Endothelial cell of umbilical vein (primary cell): ENCODE measurements around the gene ADAM17. TPM values are rescaled to one million over a fixed set of nuclear protein-coding genes. Genes with fewer than 3 reads are reported as not detected.
A peak's percentile ranks its signal among the peaks of the same experiment; 100 is the strongest.

ENCODE experiments used
- BruUV-seq: library from RNA; stranded (reverse); fragments of 400-500 nt; replicated peaks from 2 replicates; lab custom pipeline; 2021; lab: Mats Ljungman, UMichigan
- CTCF ChIA-PET: fragments of 300-600, 350-600 bp; sonication (Branson Sonifier 250); formaldehyde crosslinking; loops from one replicate; lab custom pipeline; 2021; ENCODE audit warnings: antibody characterized with exemption, inconsistent platforms; lab: Charles Lee
- POLR2A ChIA-PET: fragments of 300-600, 350-600 bp; sonication (Branson Sonifier 250); formaldehyde crosslinking; loops from one replicate; lab custom pipeline; 2021; ENCODE audit warnings: antibody characterized with exemption, inconsistent platforms; lab: Charles Lee
- DNase-seq: peaks from one replicate; pipeline ENCODE4 v3.0.0-alpha.2; 2011; ENCODE audit warnings: low read depth, low spot score
- FAIRE-seq: peaks from 2 replicates; lab custom pipeline; 2011; peaks lifted over from hg19 to GRCh38; lab: Jason Lieb, UNC
- H2AFZ ChIP-seq: 2 replicates; pipeline ENCODE4 v1.6.0; 2012; ENCODE audit warnings: low read depth, low read length, control low read depth, inconsistent platforms
- H3K27ac ChIP-seq: 2 replicates; pipeline ENCODE4 v1.5.1; 2011; ENCODE audit warnings: low read depth, mild to moderate bottlenecking, control low read depth, low read length, moderate library complexity; ENCODE audit not compliant: insufficient read depth
- H3K27me3 ChIP-seq, 2 experiments: 2 replicates each; pipeline versions ENCODE4 v1.6.0 to v1.6.1; 2011; ENCODE audit warnings: low read length in 2 of 2, mixed read lengths in 1 of 2; ENCODE audit not compliant: control insufficient read depth in 2 of 2, insufficient read depth in 2 of 2
- H3K36me3 ChIP-seq, 2 experiments: 2 replicates in 1 of 2; 3 replicates in 1 of 2; pipeline ENCODE4 v1.5.1; 2011; ENCODE audit warnings: low read length in 2 of 2, mild to moderate bottlenecking in 1 of 2, moderate library complexity in 1 of 2; ENCODE audit not compliant: control insufficient read depth in 2 of 2, insufficient read depth in 2 of 2; ENCODE audit errors: extremely low read depth in 1 of 2
- H3K4me1 ChIP-seq: 3 replicates; pipeline ENCODE4 v1.5.1; 2011; ENCODE audit warnings: mild to moderate bottlenecking, low read length; ENCODE audit not compliant: control insufficient read depth, insufficient read depth; ENCODE audit errors: extremely low read depth
- H3K4me2 ChIP-seq: 2 replicates; pipeline ENCODE4 v1.6.1; 2011; ENCODE audit warnings: low read length, control low read depth, mixed read lengths; ENCODE audit not compliant: insufficient read depth
- H3K4me3 ChIP-seq, 3 experiments: fragments of 200-600 bp in 1 of 3; sonication (generic), shearing (Covaris generic) in 1 of 3; replicated peaks in 1 of 3; 2 replicates each; pipeline ENCODE4 v1.5.1; 2011 to 2016; ENCODE audit warnings: control low read depth in 3 of 3, low read length in 3 of 3, mild to moderate bottlenecking in 2 of 3, inconsistent platforms in 1 of 3, low read depth in 1 of 3, moderate library complexity in 1 of 3; ENCODE audit not compliant: insufficient read depth in 1 of 3
- H3K79me2 ChIP-seq: 2 replicates; pipeline ENCODE4 v1.6.0; 2012; ENCODE audit warnings: low read length, inconsistent platforms; ENCODE audit not compliant: control insufficient read depth, insufficient read depth
- H3K9ac ChIP-seq: replicated peaks from 2 replicates; pipeline ENCODE3; 2011; ENCODE audit warnings: low read length, control low read depth; ENCODE audit not compliant: insufficient read depth; ENCODE audit errors: extremely low read depth
- H3K9me1 ChIP-seq: replicated peaks from 3 replicates; pipeline ENCODE4 v1.6.0; 2011; ENCODE audit warnings: mild to moderate bottlenecking, low read length; ENCODE audit not compliant: control insufficient read depth, insufficient read depth; ENCODE audit errors: extremely low read depth
- H3K9me3 ChIP-seq: replicated peaks from 2 replicates; pipeline ENCODE4 v1.5.1; 2012; ENCODE audit warnings: low read length, inconsistent platforms; ENCODE audit not compliant: control insufficient read depth, insufficient read depth
- H4K20me1 ChIP-seq: replicated peaks from 2 replicates; pipeline ENCODE3; 2011; ENCODE audit warnings: mild to moderate bottlenecking, low read length; ENCODE audit not compliant: control insufficient read depth, insufficient read depth; ENCODE audit errors: extremely low read depth
- EZH2 ChIP-seq: IDR thresholded peaks from 2 replicates; pipeline ENCODE4 v1.6.1; 2012; ENCODE audit warnings: borderline replicate concordance, low read depth, mild to moderate bottlenecking, moderate library complexity, low read length, inconsistent platforms; ENCODE audit not compliant: severe bottlenecking
- FOS ChIP-seq: IDR thresholded peaks from 2 replicates; pipeline ENCODE4 v1.6.1; 2011; ENCODE audit warnings: mild to moderate bottlenecking, low read length, moderate library complexity, borderline replicate concordance; ENCODE audit not compliant: insufficient read depth
- GATA2 ChIP-seq: IDR thresholded peaks from 2 replicates; pipeline ENCODE4 v1.7.0; 2011; ENCODE audit warnings: low read depth, mild to moderate bottlenecking, moderate library complexity, mixed read lengths, low read length; ENCODE audit not compliant: insufficient read length, insufficient read depth
- JUN ChIP-seq: IDR thresholded peaks from 2 replicates; pipeline ENCODE4 v1.6.1; 2011; ENCODE audit warnings: borderline replicate concordance, low read depth; ENCODE audit not compliant: insufficient read length, insufficient read depth
- MYC ChIP-seq: IDR thresholded peaks from one replicate; pipeline ENCODE4 v1.6.1; 2011; ENCODE audit warnings: mild to moderate bottlenecking, low read depth, low read length
- POLR2A ChIP-seq: IDR thresholded peaks from 2 replicates; pipeline ENCODE4 v1.6.1; 2012; ENCODE audit warnings: low read depth, mild to moderate bottlenecking, control low read depth, low read length
- POLR2AphosphoS5 ChIP-seq: IDR thresholded peaks from 2 replicates; pipeline ENCODE4 v1.6.1; 2012; ENCODE audit warnings: low read depth, mild to moderate bottlenecking, control low read depth, low read length, moderate library complexity; ENCODE audit not compliant: insufficient read depth
- dilution Hi-C: fragments of 300-500 bp; cut with MboI; formaldehyde crosslinking; loops from one replicate; pipeline ENCODE4 v1.15.0; 2019; ENCODE audit warnings: low sequenced_read_pairs; ENCODE audit not compliant: extremely low pct_ligation_motif_present
- intact Hi-C: fragments of 100-400 bp; cut with micrococcal nuclease; formaldehyde crosslinking; loops from one replicate; pipeline ENCODE4 v1.10.0; 2022
- polyA plus RNA-seq, 4 experiments: library from polyadenylated mRNA; depleted of rRNA in 3 of 4; stranded (reverse) in 3 of 4; unstranded in 1 of 4; fragments of >200 nt; gene quantifications; 2 replicates each; pipeline versions ENCODE4 v1.2.1 to v1.2.3, GENCODE V29; 2011 to 2012; ENCODE audit warnings: missing spikeins in 1 of 4
- total RNA-seq: library from RNA; stranded (reverse); gene quantifications from 2 replicates; pipeline ENCODE4 v1.2.3, GENCODE V29; 2021
- TF ChIP-seq, protein P1 (sequence below): IDR thresholded peaks from 2 replicates; pipeline ENCODE4 v1.6.1; 2011; ENCODE audit not compliant: insufficient read depth, insufficient read length
- TF ChIP-seq, protein P2 (sequence below), 2 donors: IDR thresholded peaks; 1 replicate in 1 of 2; 2 replicates in 1 of 2; pipeline ENCODE4 v1.5.1; 2011; ENCODE audit warnings: low read length in 2 of 2, mild to moderate bottlenecking in 2 of 2, moderate library complexity in 2 of 2, control low read depth in 1 of 2, inconsistent platforms in 1 of 2, low read depth in 1 of 2; ENCODE audit not compliant: insufficient read depth in 1 of 2; ENCODE audit errors: extremely low read depth in 1 of 2

Gene ADAM17
- total and polyA plus RNA-seq, 2 donors (not counting 3 experiments of a cell fraction or from before 2014, with no cell fraction given) = 10.6 to 57.1 TPM

DNA sequence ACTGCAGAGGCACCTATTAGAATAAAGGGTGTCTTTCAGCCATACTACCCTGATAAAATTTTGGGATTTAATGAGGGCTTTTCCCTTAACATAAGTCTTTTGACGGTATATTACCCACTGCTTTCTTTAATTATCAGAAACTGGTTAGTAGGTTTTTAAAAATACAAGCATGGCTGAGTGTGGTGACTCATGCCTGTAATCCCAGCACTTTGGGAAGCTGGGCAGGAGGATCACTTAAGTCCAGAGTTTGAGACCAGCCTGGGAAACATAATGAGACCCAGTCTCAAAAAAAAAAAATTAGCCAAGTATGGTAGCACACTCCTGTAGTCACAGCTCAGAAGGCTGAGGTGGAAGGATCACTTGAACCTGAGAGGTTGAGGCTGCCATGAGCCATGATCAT is 116.1 kb downstream of the ADAM17 start:
- Histone ChIP-seq H3K4me2 (no peak overlapping the region), H3K9me1 (no peaks in the 10 kb centered on the region), H3K9me3 (no peaks in the 10 kb centered on the region), H2AFZ (no peak overlapping the region), H3K4me1 (no peaks in the 10 kb centered on the region), H4K20me1 (no peaks in the 10 kb centered on the region), H3K36me3 (peaks cover 11 to 17% of the 10 kb centered on the region in 2 experiments), H3K4me3 (no peak overlapping the region), H3K27ac (no peak overlapping the region), H3K79me2 (no peaks in the 10 kb centered on the region), H3K9ac (no peak overlapping the region), H3K27me3 (no peaks in the 10 kb centered on the region)
- TF ChIP-seq FOS = no peak
- no peak for TF ChIP-seq GATA2
- TF ChIP-seq, protein P1, sequence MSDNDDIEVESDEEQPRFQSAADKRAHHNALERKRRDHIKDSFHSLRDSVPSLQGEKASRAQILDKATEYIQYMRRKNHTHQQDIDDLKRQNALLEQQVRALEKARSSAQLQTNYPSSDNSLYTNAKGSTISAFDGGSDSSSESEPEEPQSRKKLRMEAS = no peak
- TF ChIP-seq JUN = no peak
- TF ChIP-seq MYC = no peak
- TF ChIP-seq POLR2AphosphoS5 = no peak
- TF ChIP-seq, protein P2, sequence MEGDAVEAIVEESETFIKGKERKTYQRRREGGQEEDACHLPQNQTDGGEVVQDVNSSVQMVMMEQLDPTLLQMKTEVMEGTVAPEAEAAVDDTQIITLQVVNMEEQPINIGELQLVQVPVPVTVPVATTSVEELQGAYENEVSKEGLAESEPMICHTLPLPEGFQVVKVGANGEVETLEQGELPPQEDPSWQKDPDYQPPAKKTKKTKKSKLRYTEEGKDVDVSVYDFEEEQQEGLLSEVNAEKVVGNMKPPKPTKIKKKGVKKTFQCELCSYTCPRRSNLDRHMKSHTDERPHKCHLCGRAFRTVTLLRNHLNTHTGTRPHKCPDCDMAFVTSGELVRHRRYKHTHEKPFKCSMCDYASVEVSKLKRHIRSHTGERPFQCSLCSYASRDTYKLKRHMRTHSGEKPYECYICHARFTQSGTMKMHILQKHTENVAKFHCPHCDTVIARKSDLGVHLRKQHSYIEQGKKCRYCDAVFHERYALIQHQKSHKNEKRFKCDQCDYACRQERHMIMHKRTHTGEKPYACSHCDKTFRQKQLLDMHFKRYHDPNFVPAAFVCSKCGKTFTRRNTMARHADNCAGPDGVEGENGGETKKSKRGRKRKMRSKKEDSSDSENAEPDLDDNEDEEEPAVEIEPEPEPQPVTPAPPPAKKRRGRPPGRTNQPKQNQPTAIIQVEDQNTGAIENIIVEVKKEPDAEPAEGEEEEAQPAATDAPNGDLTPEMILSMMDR (IDR thresholded peaks at IDR 0.05; ENCODE audit: extremely low read depth in 1 of 2, insufficient read depth in 1 of 2, low read depth in 1 of 2, low read length in 2 of 2) = no peak
- TF ChIP-seq POLR2A = no peak
- TF ChIP-seq EZH2 = no peak
- DNase-seq (no peak), FAIRE-seq (peak; percentile 68)
- dilution Hi-C loops (no loop called here), intact Hi-C loops (no loop called here)
- ChIA-PET POLR2A (no interaction called here), CTCF (no interaction called here)
- no TSS peak for BruUV-seq

Other genes starting within 250 kb of the ADAM17 start
- gene ITGB1BP1, start 132.3 kb downstream of the ADAM17 start, total RNA-seq = 95.5 and 170 TPM in 2 replicates
- gene ITGB1BP1, start 132.3 kb downstream of the ADAM17 start, polyA plus RNA-seq = 43.3 and 45.0 TPM in 2 replicates
- 35.6 and 37.1 TPM in 2 replicates for gene CPSF3, start 132.2 kb downstream of the ADAM17 start, total RNA-seq
- 12.2 and 13.7 TPM in 2 replicates for gene CPSF3, start 132.2 kb downstream of the ADAM17 start, polyA plus RNA-seq
- 39.9 and 44.0 TPM in 2 replicates for gene IAH1, start 81.3 kb downstream of the ADAM17 start, total RNA-seq
- gene IAH1, start 81.3 kb downstream of the ADAM17 start, polyA plus RNA-seq = 43.4 and 45.3 TPM in 2 replicates
- gene YWHAQ, start 75.2 kb upstream of the ADAM17 start, total RNA-seq = 347 and 456 TPM in 2 replicates
- 188 and 217 TPM in 2 replicates for gene YWHAQ, start 75.2 kb upstream of the ADAM17 start, polyA plus RNA-seq